Measurements from ENCODE around the gene DDX20.
"Not testable (repeated sequence)": the region's sequence is repeated elsewhere in the genome, so short reads cannot be mapped to it uniquely, and the experiment has no call there.

The DDX20 gene

GRCh38 chr1:111791776-111792175, 36.1 kb downstream of the DDX20 start:
- H3K4me1 Mint-ChIP-seq (ENCODE audit: low read depth in 2 of 2), result peaks cover 0 to 2% of the 10 kb centered on the region in 2 donors
- no peak overlapping the region for H3K27ac Mint-ChIP-seq
- H3K4me3 Mint-ChIP-seq, result no peak overlapping the region
- no peak for DNase-seq
- H3K27me3 Mint-ChIP-seq, result peaks cover 28 to 66% of the 10 kb centered on the region in 2 donors
- no peaks in the 10 kb centered on the region for H3K36me3 Mint-ChIP-seq (ENCODE audit: insufficient read depth)
- H3K9me3 Mint-ChIP-seq, result no peaks in the 10 kb centered on the region
- no peak for ATAC-seq (replicated peaks)

- DNase-seq (no peak), ATAC-seq (replicated peaks) (no peak)
- H3K4me3 Mint-ChIP-seq, result no peak overlapping the region
- peaks cover 0 to 2% of the 10 kb centered on the region in 2 donors for H3K4me1 Mint-ChIP-seq (ENCODE audit: low read depth in 2 of 2)
- H3K27ac Mint-ChIP-seq, result no peak overlapping the region
- H3K9me3 Mint-ChIP-seq, result no peaks in the 10 kb centered on the region
- H3K36me3 Mint-ChIP-seq (ENCODE audit: insufficient read depth), result no peaks in the 10 kb centered on the region
- H3K27me3 Mint-ChIP-seq, result peaks cover 28 to 61% of the 10 kb centered on the region in 2 donors
These were observed 36.5 kb downstream of the DDX20 start for GRCh38 chr1:111792249-111792648.

- H3K4me3 Mint-ChIP-seq, result no peak overlapping the region
- peaks cover 0 to 2% of the 10 kb centered on the region in 2 donors for H3K4me1 Mint-ChIP-seq (ENCODE audit: low read depth in 2 of 2)
- DNase-seq, result no peak
- H3K27me3 Mint-ChIP-seq, result peaks cover 24 to 51% of the 10 kb centered on the region in 2 donors
- ATAC-seq (replicated peaks), result no peak
- H3K36me3 Mint-ChIP-seq (ENCODE audit: insufficient read depth), result no peaks in the 10 kb centered on the region
- no peak overlapping the region for H3K27ac Mint-ChIP-seq
- no peaks in the 10 kb centered on the region for H3K9me3 Mint-ChIP-seq
These were observed 38.2 kb downstream of the DDX20 start for GRCh38 chr1:111793923-111794322.

GRCh38 chr1:111795401-111795800, 39.7 kb downstream of the DDX20 start:
- Mint-ChIP-seq H3K36me3 (ENCODE audit: insufficient read depth) (no peaks in the 10 kb centered on the region), H3K27me3 (peaks cover 26 to 45% of the 10 kb centered on the region in 2 donors), H3K4me1 (ENCODE audit: low read depth in 2 of 2) (peaks cover 0 to 2% of the 10 kb centered on the region in 2 donors), H3K27ac (no peak overlapping the region), H3K9me3 (no peaks in the 10 kb centered on the region), H3K4me3 (no peak overlapping the region)
- DNase-seq (no peak), ATAC-seq (replicated peaks) (no peak)

GRCh38 chr1:111798580-111798979, 42.9 kb downstream of the DDX20 start:
- H3K27me3 Mint-ChIP-seq, result peaks cover 11 to 47% of the 10 kb centered on the region in 2 donors
- peaks cover 0 to 2% of the 10 kb centered on the region in 2 donors for H3K4me1 Mint-ChIP-seq (ENCODE audit: low read depth in 2 of 2)
- ATAC-seq (replicated peaks), result no peak
- DNase-seq, result no peak
- no peak overlapping the region for H3K4me3 Mint-ChIP-seq
- no peaks in the 10 kb centered on the region for H3K36me3 Mint-ChIP-seq (ENCODE audit: insufficient read depth)
- H3K27ac Mint-ChIP-seq, result no peak overlapping the region
- H3K9me3 Mint-ChIP-seq, result no peaks in the 10 kb centered on the region

- H3K4me3 Mint-ChIP-seq; H3K36me3 Mint-ChIP-seq (ENCODE audit: insufficient read depth); H3K4me1 Mint-ChIP-seq (ENCODE audit: low read depth in 2 of 2); H3K27ac Mint-ChIP-seq; DNase-seq; H3K9me3 Mint-ChIP-seq; ATAC-seq (replicated peaks): not testable (repeated sequence)
- peaks cover 20 to 47% of the 10 kb centered on the region in 2 donors for H3K27me3 Mint-ChIP-seq
These were observed 44.0 kb downstream of the DDX20 start for GRCh38 chr1:111799722-111800121.

- no peak overlapping the region for H3K4me3 Mint-ChIP-seq
- peaks cover 20 to 55% of the 10 kb centered on the region in 2 donors for H3K27me3 Mint-ChIP-seq
- H3K36me3 Mint-ChIP-seq (ENCODE audit: insufficient read depth), result no peaks in the 10 kb centered on the region
- H3K27ac Mint-ChIP-seq, result no peak overlapping the region
- H3K4me1 Mint-ChIP-seq (ENCODE audit: low read depth in 2 of 2), result peaks cover 0 to 2% of the 10 kb centered on the region in 2 donors
- ATAC-seq (replicated peaks), result no peak
- H3K9me3 Mint-ChIP-seq, result no peaks in the 10 kb centered on the region
- DNase-seq, result no peak
These were observed 45.6 kb downstream of the DDX20 start for GRCh38 chr1:111801071-111801850.

GRCh38 chr1:111802110-111802509, 46.4 kb downstream of the DDX20 start:
- H3K4me3 Mint-ChIP-seq, result no peak overlapping the region
- H3K27me3 Mint-ChIP-seq, result peaks cover 20 to 55% of the 10 kb centered on the region in 2 donors
- H3K27ac Mint-ChIP-seq, result no peak overlapping the region
- H3K36me3 Mint-ChIP-seq (ENCODE audit: insufficient read depth), result no peaks in the 10 kb centered on the region
- peaks cover 0 to 2% of the 10 kb centered on the region in 2 donors for H3K4me1 Mint-ChIP-seq (ENCODE audit: low read depth in 2 of 2)
- DNase-seq (no peak), ATAC-seq (replicated peaks) (no peak)
- no peaks in the 10 kb centered on the region for H3K9me3 Mint-ChIP-seq

GRCh38 chr1:111802984-111803383, 47.3 kb downstream of the DDX20 start:
- Mint-ChIP-seq H3K9me3 (no peaks in the 10 kb centered on the region), H3K4me3 (no peak overlapping the region), H3K27me3 (peaks cover 20 to 55% of the 10 kb centered on the region in 2 donors), H3K27ac (no peak overlapping the region), H3K4me1 (ENCODE audit: low read depth in 2 of 2) (peaks cover 0 to 2% of the 10 kb centered on the region in 2 donors), H3K36me3 (ENCODE audit: insufficient read depth) (no peaks in the 10 kb centered on the region)
- DNase-seq (no peak), ATAC-seq (replicated peaks) (no peak)

- DNase-seq (no peak), ATAC-seq (replicated peaks) (no peak)
- Mint-ChIP-seq H3K27ac (no peak overlapping the region), H3K27me3 (peaks cover 20 to 55% of the 10 kb centered on the region in 2 donors), H3K36me3 (ENCODE audit: insufficient read depth) (no peaks in the 10 kb centered on the region), H3K4me3 (no peak overlapping the region), H3K4me1 (ENCODE audit: low read depth in 2 of 2) (peaks cover 0 to 2% of the 10 kb centered on the region in 2 donors), H3K9me3 (no peaks in the 10 kb centered on the region)
These were observed 48.2 kb downstream of the DDX20 start for GRCh38 chr1:111803951-111804350.

GRCh38 chr1:111804776-111805175, 49.1 kb downstream of the DDX20 start:
- H3K4me3 Mint-ChIP-seq, result no peak overlapping the region
- peaks cover 14 to 55% of the 10 kb centered on the region in 2 donors for H3K27me3 Mint-ChIP-seq
- no peak overlapping the region for H3K27ac Mint-ChIP-seq
- ATAC-seq (replicated peaks), result no peak
- no peaks in the 10 kb centered on the region for H3K36me3 Mint-ChIP-seq (ENCODE audit: insufficient read depth)
- no peaks in the 10 kb centered on the region for H3K9me3 Mint-ChIP-seq
- peaks cover 0 to 2% of the 10 kb centered on the region in 2 donors for H3K4me1 Mint-ChIP-seq (ENCODE audit: low read depth in 2 of 2)
- DNase-seq, result no peak

- no peak overlapping the region for H3K27ac Mint-ChIP-seq
- DNase-seq (no peak), ATAC-seq (replicated peaks) (no peak)
- H3K27me3 Mint-ChIP-seq, result peaks cover 14 to 55% of the 10 kb centered on the region in 2 donors
- H3K4me1 Mint-ChIP-seq (ENCODE audit: low read depth in 2 of 2), result peaks cover 0 to 2% of the 10 kb centered on the region in 2 donors
- H3K36me3 Mint-ChIP-seq (ENCODE audit: insufficient read depth), result no peaks in the 10 kb centered on the region
- no peak overlapping the region for H3K4me3 Mint-ChIP-seq
- H3K9me3 Mint-ChIP-seq, result no peaks in the 10 kb centered on the region
These were observed 49.5 kb downstream of the DDX20 start for GRCh38 chr1:111805251-111805650.

- Mint-ChIP-seq H3K4me3 (no peak overlapping the region), H3K4me1 (ENCODE audit: low read depth in 2 of 2) (no peaks in the 10 kb centered on the region), H3K9me3 (no peaks in the 10 kb centered on the region), H3K27me3 (peaks cover 0 to 9% of the 10 kb centered on the region in 2 donors), H3K27ac (no peak overlapping the region), H3K36me3 (ENCODE audit: insufficient read depth) (no peaks in the 10 kb centered on the region)
- ATAC-seq (replicated peaks) (no peak), DNase-seq (no peak)
These were observed 56.2 kb downstream of the DDX20 start for GRCh38 chr1:111811891-111812290.

- no peaks in the 10 kb centered on the region for H3K4me1 Mint-ChIP-seq (ENCODE audit: low read depth in 2 of 2)
- no peak overlapping the region for H3K27ac Mint-ChIP-seq
- no peak overlapping the region for H3K4me3 Mint-ChIP-seq
- DNase-seq (no peak), ATAC-seq (replicated peaks) (no peak)
- H3K27me3 Mint-ChIP-seq, result peaks cover 0 to 9% of the 10 kb centered on the region in 2 donors
- no peaks in the 10 kb centered on the region for H3K9me3 Mint-ChIP-seq
- no peaks in the 10 kb centered on the region for H3K36me3 Mint-ChIP-seq (ENCODE audit: insufficient read depth)
These were observed 56.6 kb downstream of the DDX20 start for GRCh38 chr1:111812306-111812705.
